Thoracic aorta (tissue), 2 donors: ENCODE measurements around the gene PHF2. TPM values are rescaled to one million over a fixed set of nuclear protein-coding genes. Genes with fewer than 3 reads are reported as not detected.

ENCODE experiments used
- ATAC-seq: fragments of 150-250 bp; one replicate; pipeline ENCODE4 v1.8.0; 2017; ENCODE audit warnings: low read depth; ENCODE audit not compliant: insufficient number of reproducible peaks, low FRiP score
- DNase-seq: peaks from one replicate; pipeline ENCODE4 v3.0.0-alpha.2; 2020; ENCODE audit warnings: low spot score
- H3K27ac ChIP-seq, 2 donors: fragments of 200-600 bp; sonication (generic); 1 replicate in 1 of 2; 2 replicates in 1 of 2; pipeline ENCODE4 v1.5.1; 2016; ENCODE audit warnings: mild to moderate bottlenecking in 2 of 2, moderate library complexity in 2 of 2
- H3K27me3 ChIP-seq: fragments of 200-600 bp; sonication (generic); replicated peaks from 2 replicates; pipeline ENCODE4 v1.6.0; 2016; ENCODE audit warnings: mild to moderate bottlenecking; ENCODE audit not compliant: insufficient read depth
- H3K36me3 ChIP-seq: fragments of 200-600 bp; sonication (generic); one replicate; pipeline ENCODE4 v1.5.1; 2016
- H3K4me1 ChIP-seq, 2 donors: fragments of 200-600 bp; sonication (generic); 1 replicate in 1 of 2; 2 replicates in 1 of 2; pipeline versions ENCODE4 v1.5.1 to v1.6.0; 2016; ENCODE audit warnings: low read depth in 2 of 2, mild to moderate bottlenecking in 1 of 2; ENCODE audit not compliant: control insufficient read depth in 1 of 2
- H3K4me3 ChIP-seq: fragments of 200-600 bp; sonication (generic); 2 replicates; pipeline ENCODE4 v1.5.1; 2016; ENCODE audit warnings: mild to moderate bottlenecking
- H3K9me3 ChIP-seq: fragments of 200-600 bp; sonication (generic); 2 replicates; pipeline ENCODE4 v1.5.1; 2016
- CTCF ChIP-seq: fragments of 200-600 bp; sonication (generic); IDR thresholded peaks from one replicate; pipeline ENCODE4 v1.5.1; 2019; ENCODE audit warnings: antibody characterized with exemption
- total RNA-seq, 2 donors: library from RNA; depleted of rRNA; stranded (reverse); fragments of >200 nt; gene quantifications; one replicate each; pipeline versions ENCODE4 v1.1.0 to v1.2.3, GENCODE V29; 2016

The PHF2 gene
- total RNA-seq, 2 donors from 2014 or later, result 29.9 to 36.6 TPM

DNA sequence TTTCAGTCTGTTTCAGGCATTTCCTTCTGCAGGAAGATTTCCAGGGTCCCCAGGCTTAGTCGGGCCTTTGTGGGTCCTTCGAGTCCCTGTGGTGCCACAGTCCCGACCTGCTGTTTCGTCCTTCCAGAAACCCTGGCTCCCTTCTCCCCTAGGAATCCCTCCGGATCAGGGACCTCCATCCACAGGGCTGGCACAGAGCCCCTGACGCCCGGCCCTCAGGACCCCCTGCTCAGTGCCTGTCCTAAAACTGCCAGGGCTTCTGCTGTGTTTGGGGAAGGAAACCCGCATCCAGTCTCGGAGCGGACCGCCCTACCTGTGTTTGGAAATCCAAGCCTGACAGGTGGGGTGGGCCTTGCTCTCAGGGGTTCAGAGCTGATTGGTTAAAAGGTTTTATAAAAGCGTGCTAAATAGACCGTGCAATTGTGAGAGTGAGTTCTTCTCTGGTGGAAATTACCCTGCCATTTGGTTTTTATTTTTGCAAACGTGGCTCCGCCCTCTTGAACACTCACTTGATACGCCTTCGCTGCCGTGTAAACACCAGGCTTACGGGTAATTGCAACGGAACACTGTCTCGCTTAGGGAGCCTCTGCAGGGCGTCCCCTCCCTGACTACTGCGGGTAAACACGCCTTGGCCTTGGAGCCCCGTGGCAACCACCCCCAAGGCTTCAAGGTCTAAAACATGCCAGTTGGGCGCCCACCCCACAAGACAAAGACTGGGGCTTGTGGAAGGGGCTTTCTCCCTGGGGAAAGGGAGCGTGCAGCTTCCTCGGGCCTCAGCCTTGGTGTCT is 121.2 kb downstream of the PHF2 start:
- H3K4me1 ChIP-seq, result no peaks in the 10 kb centered on the region
- no peak for TF ChIP-seq CTCF
- H3K9me3 ChIP-seq, result no peaks in the 10 kb centered on the region
- H3K4me3 ChIP-seq, result no peak overlapping the region
- DNase-seq (no peak), ATAC-seq (no peak)
- H3K27me3 ChIP-seq, result no peaks in the 10 kb centered on the region
- no peak overlapping the region for H3K27ac ChIP-seq
- no peaks in the 10 kb centered on the region for H3K36me3 ChIP-seq

GRCh38 chr9:93698140-93698908 is 121.9 kb downstream of the PHF2 start:
- no peaks in the 10 kb centered on the region for H3K27me3 ChIP-seq
- no peak overlapping the region for H3K4me3 ChIP-seq
- H3K36me3 ChIP-seq, result no peaks in the 10 kb centered on the region
- DNase-seq (no peak), ATAC-seq (no peak)
- no peaks in the 10 kb centered on the region for H3K9me3 ChIP-seq
- no peaks in the 10 kb centered on the region for H3K4me1 ChIP-seq
- no peak overlapping the region for H3K27ac ChIP-seq
- TF ChIP-seq CTCF, result no peak

- Histone ChIP-seq H3K4me3 (no peak overlapping the region), H3K4me1 (no peaks in the 10 kb centered on the region), H3K27me3 (no peaks in the 10 kb centered on the region), H3K27ac (no peak overlapping the region), H3K9me3 (peaks cover 3% of the 10 kb centered on the region), H3K36me3 (no peaks in the 10 kb centered on the region)
- TF ChIP-seq CTCF, result no peak
- no peak for DNase-seq
- ATAC-seq, result no peak
These were observed 123.3 kb downstream of the PHF2 start for GRCh38 chr9:93699650-93700049.

DNA sequence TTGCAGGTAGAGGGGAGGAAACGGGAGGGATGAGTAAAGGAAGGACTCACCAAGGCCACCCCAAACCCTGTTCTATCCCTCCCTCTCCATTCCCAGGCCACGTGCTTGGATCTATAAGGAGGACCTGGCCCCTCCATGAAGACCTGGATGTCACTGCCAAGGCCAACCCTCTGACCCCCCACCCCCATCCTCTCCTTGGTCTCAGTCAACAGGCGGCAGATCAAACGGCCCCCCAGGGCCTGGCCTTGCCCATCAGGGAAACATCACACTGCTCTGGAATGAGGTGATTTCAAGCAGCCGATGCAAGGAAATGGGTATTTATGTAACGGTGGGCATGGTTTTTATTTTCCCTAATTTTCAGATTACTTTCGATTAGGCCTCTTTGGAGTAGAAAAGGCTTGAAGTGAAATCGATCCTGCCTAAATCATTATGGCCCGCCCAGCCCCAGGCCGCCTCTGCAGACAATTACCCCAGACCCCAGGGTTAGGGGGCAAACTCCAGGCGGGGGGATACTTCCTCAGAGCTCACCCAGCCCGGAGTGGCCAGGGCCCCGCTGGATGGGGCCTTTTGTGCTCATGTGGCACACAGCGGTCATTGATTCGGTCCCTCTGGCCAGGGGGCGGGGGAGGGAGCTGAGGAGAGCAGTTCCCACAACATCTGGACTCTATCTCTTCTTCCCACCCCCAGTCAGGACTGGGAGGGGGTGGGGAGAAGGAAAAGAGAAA is 125.3 kb downstream of the PHF2 start:
- Histone ChIP-seq H3K4me3 (no peak overlapping the region), H3K27ac (no peak overlapping the region), H3K9me3 (peaks cover 3% of the 10 kb centered on the region), H3K4me1 (no peaks in the 10 kb centered on the region), H3K27me3 (no peaks in the 10 kb centered on the region), H3K36me3 (no peaks in the 10 kb centered on the region)
- ATAC-seq (no peak), DNase-seq (no peak)
- TF ChIP-seq CTCF, result no peak

DNA sequence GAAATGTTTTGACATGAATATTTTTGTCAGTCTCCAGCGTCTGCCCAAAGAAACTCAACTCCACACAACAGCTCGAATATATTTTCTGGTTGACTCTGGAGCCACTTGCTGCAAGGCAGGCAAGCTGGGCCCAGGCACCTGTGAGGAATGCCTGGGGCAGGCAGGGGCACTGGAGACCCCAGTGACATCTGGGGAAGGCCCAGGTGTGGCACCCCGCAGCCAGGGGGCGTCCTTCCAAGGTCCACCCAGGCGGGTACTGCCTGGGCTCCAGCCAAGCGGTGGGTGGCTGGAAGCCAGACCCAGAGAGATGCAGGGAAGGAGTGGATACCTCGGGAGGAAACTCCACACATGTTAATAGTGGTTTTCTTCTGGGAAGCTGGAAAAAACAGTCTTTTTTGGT is 125.9 kb downstream of the PHF2 start:
- Histone ChIP-seq H3K27ac (no peak overlapping the region), H3K9me3 (peaks cover 3% of the 10 kb centered on the region), H3K4me1 (no peaks in the 10 kb centered on the region), H3K4me3 (no peak overlapping the region), H3K36me3 (no peaks in the 10 kb centered on the region), H3K27me3 (no peaks in the 10 kb centered on the region)
- ATAC-seq (no peak), DNase-seq (no peak)
- TF ChIP-seq CTCF, result no peak
